ENCODE results near the gene SLC45A1. TPM values are rescaled to one million over a fixed set of nuclear protein-coding genes. Genes with fewer than 3 reads are reported as not detected.

Gene SLC45A1
- total and polyA plus RNA-seq, 2 of the 4 experiments (the other 2 are of a cell fraction) = 0.72 to 3.9 TPM

DNA sequence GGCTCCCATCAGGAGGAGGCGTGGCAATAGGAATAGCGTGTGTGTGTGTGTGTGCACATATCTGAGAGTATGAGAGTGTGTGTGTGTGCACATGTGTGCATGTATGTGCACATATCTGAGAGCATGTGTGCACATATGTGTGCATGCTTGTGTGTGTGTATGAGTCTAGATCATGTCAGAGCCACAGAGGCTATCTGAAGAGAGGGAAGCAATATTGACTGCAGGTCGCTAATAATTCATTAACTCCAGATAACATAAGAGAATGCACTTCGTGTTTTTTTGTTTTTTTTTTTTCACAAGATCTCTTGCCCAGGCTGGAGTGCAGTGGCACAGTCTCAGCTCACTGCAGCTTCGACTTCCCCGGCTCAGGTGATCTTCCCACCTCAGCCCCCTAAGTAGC, 4.7 kb upstream of the SLC45A1 start (continued):
- TF ChIP-seq NFE2L2 (IDR thresholded peaks at IDR 0.05; ENCODE audit: low read depth, low read length) = no peak

- H2AK9ac ChIP-seq (replicated peaks; ENCODE audit: low read depth, low read length, poor library complexity) = peak overlapping the region; percentile 51
- H3K27me3 ChIP-seq (ENCODE audit: control insufficient read depth, insufficient read depth, low read length) = no peaks in the 10 kb centered on the region
- peak; percentile 77 for DNase-seq
- H3K23ac ChIP-seq (ENCODE audit: low read depth, low read length) = no peak overlapping the region; the same call in 1 of the 2 replicates
- no peaks in the 10 kb centered on the region for H3K36me3 ChIP-seq (ENCODE audit: control insufficient read depth, insufficient read depth, low read length)
- H3K4ac ChIP-seq (ENCODE audit: low read depth, low read length) = peak overlapping the region; percentile 80
- peak overlapping the region; percentile 52 for H2AFZ ChIP-seq (replicated peaks; ENCODE audit: low read length, poor library complexity)
- peaks cover 4% of the 10 kb centered on the region; the same call in 1 of the 2 replicates for H3K9me1 ChIP-seq (ENCODE audit: insufficient read depth, low read length)
- H2BK5ac ChIP-seq (ENCODE audit: low read depth, low read length, poor library complexity, severe bottlenecking) = no peak overlapping the region
- in situ Hi-C loops (cut with MboI; ENCODE audit: low sequenced_read_pairs) (loop anchor here (5.0 to 25.0 kb wide), 3 partner anchors 297 to 652 kb away; no protein-coding TSS in a partner anchor), intact Hi-C loops (cut with micrococcal nuclease) (loop anchor here (1.0 to 10.0 kb wide), 7 partner anchors 178 to 650 kb away; no protein-coding TSS in a partner anchor), dilution Hi-C loops (cut with HindIII; ENCODE audit: low sequenced_read_pairs, unreplicated experiment) (loop anchor here (25.0 kb wide), 1 partner anchor 302 kb away; no protein-coding TSS in a partner anchor)
- POLR2A ChIA-PET (ENCODE audit: unreplicated experiment) = interaction anchor here (0.9 kb wide), 1 partner anchor 288 kb away, joined by 5 read pairs; the partner anchor contains the start of gene ERRFI1
- no peak overlapping the region; the same call in 1 of the 2 replicates for H3K27ac ChIP-seq (ENCODE audit: insufficient read depth, low read length)
- peak overlapping the region; percentile 81 for H2BK120ac ChIP-seq (ENCODE audit: low read depth, low read length)
- H3K14ac ChIP-seq (replicated peaks; ENCODE audit: low read depth, low read length) = 0 out of 2 replicates have a peak overlapping the region, but pooled peaks have one; percentile 32
- H3K4me2 ChIP-seq (ENCODE audit: low read depth, low read length) = no peak overlapping the region
- peak overlapping the region; percentile 50 to 71; a peak in 3 of 4 replicates for H4K8ac ChIP-seq (ENCODE audit: low read depth in 2 of 2, low read length in 2 of 2)
- no TSS peak for BruUV-seq (replicated peaks)
- H3K18ac ChIP-seq (ENCODE audit: low read depth, low read length) = no peak overlapping the region; the same call in 1 of the 2 replicates
- no peaks in the 10 kb centered on the region; the same call in 1 of the 2 replicates for H4K20me1 ChIP-seq (ENCODE audit: insufficient read depth, low read length)
- H3K9me3 ChIP-seq (ENCODE audit: control insufficient read depth, insufficient read depth, low read length) = peaks cover 2% of the 10 kb centered on the region; the same call in 1 of the 2 replicates
- H2AK5ac ChIP-seq (ENCODE audit: low read depth, low read length) = peak overlapping the region; percentile 78
- 0 out of 2 replicates have a peak overlapping the region, but pooled peaks have one; percentile 48 for H4K5ac ChIP-seq (ENCODE audit: low read depth, low read length)
- CTCF ChIA-PET = interaction anchor here (0.6 to 3.6 kb wide), 15 partner anchors 12 to 437 kb away, joined by 3 to 27 read pairs (median 4); partner anchors contain the start of gene ERRFI1
- no peak overlapping the region for H3K56ac ChIP-seq (ENCODE audit: extremely low read depth, insufficient read depth, low read length)
- WGBS, 2 experiments (ENCODE audit: extremely low coverage in 2 of 2, insufficient read length in 1 of 2) = 50% methylated on average over 4 of the region's 21 CpGs; no CpG with 5 or more reads in 1 of the 2 experiments
- peak overlapping the region; percentile 92 for H4K91ac ChIP-seq (ENCODE audit: insufficient read depth, low read depth, low read length)
- peaks cover 6 to 8% of the 10 kb centered on the region in 2 experiments; a peak in 2 of 4 replicates for H3K79me1 ChIP-seq (ENCODE audit: low read depth in 1 of 2, low read length in 2 of 2)
- H3K4me3 ChIP-seq (ENCODE audit: insufficient read depth, low read depth, low read length) = no peak overlapping the region
- H2BK15ac ChIP-seq (ENCODE audit: low read depth, low read length) = peak overlapping the region; percentile 76
- peaks cover 10% of the 10 kb centered on the region for H3K4me1 ChIP-seq (ENCODE audit: control insufficient read depth, insufficient read depth, low read length)
- H2BK20ac ChIP-seq (ENCODE audit: low read depth, low read length) = peak overlapping the region; percentile 52; the same call in 1 of the 2 replicates
- H3K9ac ChIP-seq (ENCODE audit: low read depth, low read length) = peak overlapping the region; percentile 32; the same call in 1 of the 2 replicates
- ATAC-seq (ENCODE audit: low read depth) = peak; percentile 86
- TF ChIP-seq MXI1 (IDR thresholded peaks at IDR 0.05; ENCODE audit: borderline replicate concordance, low read depth, low read length) = no peak
- peak; percentile 60; the same call in 1 of the 2 replicates for TF ChIP-seq CHD1 (IDR thresholded peaks at IDR 0.05; ENCODE audit: low read depth, low read length)
- TF ChIP-seq USF2 (IDR thresholded peaks at IDR 0.05; ENCODE audit: low read depth, low read length) = no peak
- TF ChIP-seq RAD21 (IDR thresholded peaks at IDR 0.05; ENCODE audit: low read length) = peak; percentile 100
- 0 out of 2 replicates have a peak, but pooled peaks have one; percentile 8 for TF ChIP-seq FOS (IDR thresholded peaks at IDR 0.05; ENCODE audit: low read depth, low read length)
- TF ChIP-seq BHLHE40 (IDR thresholded peaks at IDR 0.05; ENCODE audit: low read depth, low read length) = no peak
- peak; percentile 70 for TF ChIP-seq POLR2A (IDR thresholded peaks at IDR 0.05; ENCODE audit: low read depth, low read length)
- peak; percentile 50; the same call in 1 of the 2 replicates for TF ChIP-seq MAZ (IDR thresholded peaks at IDR 0.05; ENCODE audit: borderline replicate concordance, low read depth, low read length)
- TF ChIP-seq CEBPB (IDR thresholded peaks at IDR 0.05; ENCODE audit: low read depth, low read length) = no peak
- TF ChIP-seq CTCF (conservative IDR thresholded peaks at IDR 0.05; ENCODE audit: low read depth, low read length) = peak; percentile 98
- TF ChIP-seq NFE2L2 (IDR thresholded peaks at IDR 0.05; ENCODE audit: low read depth, low read length) = no peak
Observed at GRCh38 chr1:8314346-8315280, 3.3 kb upstream of the SLC45A1 start.

Measured in IMR-90 (cell line).